ENCODE measurements around the gene SPINK5. TPM values are rescaled to one million over a fixed set of nuclear protein-coding genes. Genes with fewer than 3 reads are reported as not detected.

The SPINK5 gene
- total RNA-seq, 1 experiment from 2014 or later: not detected

DNA sequence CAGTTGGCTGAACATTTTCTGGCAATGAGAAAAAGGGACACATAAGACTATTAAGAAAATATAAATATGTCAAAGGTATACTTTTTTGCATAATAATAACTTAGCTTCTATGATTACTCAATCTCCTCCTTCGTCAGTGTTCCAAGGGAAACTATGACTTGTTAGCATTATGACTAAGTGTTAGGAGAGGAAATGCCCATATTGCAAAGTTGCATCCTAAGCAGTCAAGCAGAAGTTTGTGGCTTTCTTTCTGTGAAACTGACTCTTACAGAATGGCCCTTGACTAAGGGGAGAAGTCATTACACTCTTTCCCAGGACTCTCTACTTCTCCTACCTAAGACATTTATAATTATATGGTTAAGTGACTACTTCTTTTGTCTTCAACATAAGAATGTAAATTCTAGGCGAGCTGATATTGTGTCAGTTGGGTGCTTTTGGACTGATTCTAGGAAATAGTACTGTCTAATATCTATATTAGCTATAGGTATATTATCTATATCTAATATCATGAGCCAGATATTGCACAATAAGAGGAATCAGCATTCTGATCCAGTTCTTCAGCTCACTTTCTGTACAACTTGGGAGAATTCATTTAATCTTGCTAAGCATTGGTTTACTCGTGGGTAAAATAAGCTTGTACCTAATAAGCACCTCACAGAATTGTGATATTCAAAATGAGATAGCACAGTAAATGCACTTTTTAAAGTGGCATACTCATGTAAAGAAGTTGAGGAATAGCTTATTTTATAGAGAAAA is 122.6 kb downstream of the SPINK5 start:
- ChIA-PET CTCF (interaction anchor here (1.1 kb wide), 1 partner anchor 128 kb away, joined by 3 read pairs; no protein-coding TSS in a partner anchor), POLR2A (ENCODE audit: unreplicated experiment) (no interaction called here)
- Histone ChIP-seq H2AFZ (ENCODE audit: low read length) (no peak overlapping the region), H3K4me1 (ENCODE audit: insufficient read depth, low read length) (peaks cover 12% of the 10 kb centered on the region), H3K9me3 (ENCODE audit: low read length) (no peaks in the 10 kb centered on the region), H3K9me2 (replicated peaks; ENCODE audit: low read length) (no peaks in the 10 kb centered on the region), H3K4me3 (ENCODE audit: low read length) (no peak overlapping the region), H3K9ac (ENCODE audit: low read length) (0 out of 2 replicates have a peak overlapping the region, but pooled peaks have one; percentile 2), H3K27ac (ENCODE audit: low read length) (peak overlapping the region; percentile 50), H3K79me2 (ENCODE audit: low read length) (no peaks in the 10 kb centered on the region), H3K36me3 (ENCODE audit: low read depth, low read length) (no peaks in the 10 kb centered on the region), H3F3A (ENCODE audit: low read length, unreplicated experiment) (no peaks in the 10 kb centered on the region), H3K4me2 (ENCODE audit: low read length) (peak overlapping the region; percentile 7; the same call in 1 of the 2 replicates), H3K27me3 (ENCODE audit: low read length) (no peaks in the 10 kb centered on the region), H4K20me1 (ENCODE audit: low read length) (no peaks in the 10 kb centered on the region)
- BruUV-seq (replicated peaks): TSS peak; percentile 67
- DNase-seq (peak; percentile 90), ATAC-seq (peak; percentile 100)
- intact Hi-C loops (cut with micrococcal nuclease): loop anchor here (1.0 to 5.0 kb wide), 2 partner anchors 38 to 81 kb away; partner anchors contain the start of gene SPINK13
- TF ChIP-seq EZH2phosphoT487 (IDR thresholded peaks at IDR 0.05; ENCODE audit: borderline replicate concordance, low read length) (no peak), EZH2 (IDR thresholded peaks at IDR 0.05; ENCODE audit: low read length, unreplicated experiment) (no peak)
- TF ChIP-seq, protein P1, sequence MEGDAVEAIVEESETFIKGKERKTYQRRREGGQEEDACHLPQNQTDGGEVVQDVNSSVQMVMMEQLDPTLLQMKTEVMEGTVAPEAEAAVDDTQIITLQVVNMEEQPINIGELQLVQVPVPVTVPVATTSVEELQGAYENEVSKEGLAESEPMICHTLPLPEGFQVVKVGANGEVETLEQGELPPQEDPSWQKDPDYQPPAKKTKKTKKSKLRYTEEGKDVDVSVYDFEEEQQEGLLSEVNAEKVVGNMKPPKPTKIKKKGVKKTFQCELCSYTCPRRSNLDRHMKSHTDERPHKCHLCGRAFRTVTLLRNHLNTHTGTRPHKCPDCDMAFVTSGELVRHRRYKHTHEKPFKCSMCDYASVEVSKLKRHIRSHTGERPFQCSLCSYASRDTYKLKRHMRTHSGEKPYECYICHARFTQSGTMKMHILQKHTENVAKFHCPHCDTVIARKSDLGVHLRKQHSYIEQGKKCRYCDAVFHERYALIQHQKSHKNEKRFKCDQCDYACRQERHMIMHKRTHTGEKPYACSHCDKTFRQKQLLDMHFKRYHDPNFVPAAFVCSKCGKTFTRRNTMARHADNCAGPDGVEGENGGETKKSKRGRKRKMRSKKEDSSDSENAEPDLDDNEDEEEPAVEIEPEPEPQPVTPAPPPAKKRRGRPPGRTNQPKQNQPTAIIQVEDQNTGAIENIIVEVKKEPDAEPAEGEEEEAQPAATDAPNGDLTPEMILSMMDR (conservative IDR thresholded peaks at IDR 0.05; ENCODE audit: low read depth, low read length): no peak

Other genes with a start within 250 kb of the SPINK5 start
- not detected in 2 replicates for gene SPINK1, start 232.3 kb upstream of the SPINK5 start, total RNA-seq (2014; rRNA removed)
- gene SCGB3A2, start 185.3 kb upstream of the SPINK5 start, total RNA-seq (2014; rRNA removed): 0.51 TPM in 1 of 2 replicates, not detected in the other
- 59.9 and 78.7 TPM in 2 replicates for gene C5orf46, start 157.4 kb upstream of the SPINK5 start, total RNA-seq (2014; rRNA removed)
- not detected in 2 replicates for gene SPINK14, start 104.6 kb downstream of the SPINK5 start, total RNA-seq (2014; rRNA removed)
- not detected in 2 replicates for gene SPINK6, start 139.1 kb downstream of the SPINK5 start, total RNA-seq (2014; rRNA removed)
- not detected in 2 replicates for gene MARCOL, start 174.5 kb downstream of the SPINK5 start, total RNA-seq (2014; rRNA removed)
- 3.0 TPM in 1 of 2 replicates, not detected in the other for gene SPINK13, start 204.8 kb downstream of the SPINK5 start, total RNA-seq (2014; rRNA removed)
- gene SPINK7, start 248.4 kb downstream of the SPINK5 start, total RNA-seq (2014; rRNA removed): 0.15 TPM in 1 of 2 replicates, not detected in the other